Progenitor cell of endocrine pancreas (in vitro differentiated cells): ENCODE results near the gene ALDH1L1. TPM values are rescaled to one million over a fixed set of nuclear protein-coding genes. Genes with fewer than 3 reads are reported as not detected.

Source experiments
- DNase-seq: peaks from one replicate; pipeline ENCODE4 v3.0.0; 2021; ENCODE audit warnings: low spot score; ENCODE audit not compliant: unreplicated experiment
- H3K27ac Mint-ChIP-seq: 2 replicates; pipeline ENCODE4 v1.8.0; 2021; ENCODE audit warnings: mild to moderate bottlenecking, moderate library complexity, mixed read lengths
- H3K27me3 Mint-ChIP-seq: 2 replicates; pipeline ENCODE4 v1.8.0; 2021; ENCODE audit warnings: mixed read lengths
- H3K36me3 Mint-ChIP-seq: 2 replicates; pipeline ENCODE4 v1.8.0; 2022; ENCODE audit warnings: mixed read lengths; ENCODE audit not compliant: insufficient read depth
- H3K4me1 Mint-ChIP-seq: 2 replicates; pipeline ENCODE4 v1.8.0; 2021; ENCODE audit warnings: low read depth, mixed read lengths
- H3K4me3 Mint-ChIP-seq: 2 replicates; pipeline ENCODE4 v1.8.0; 2021; ENCODE audit warnings: low read depth, mild to moderate bottlenecking, moderate library complexity, mixed read lengths
- H3K9me3 Mint-ChIP-seq: 2 replicates; pipeline ENCODE4 v1.8.0; 2021; ENCODE audit warnings: low read depth, mixed read lengths
- CTCF ChIP-seq: fragments of 200-600 bp; sonication (generic); IDR thresholded peaks from one replicate; pipeline ENCODE4 v1.5.0; 2021; ENCODE audit warnings: antibody characterized with exemption, mild to moderate bottlenecking; ENCODE audit not compliant: unreplicated experiment
- total RNA-seq: library from RNA; stranded (reverse); gene quantifications from 2 replicates; pipeline ENCODE4 v1.2.1, GENCODE V29; 2021

The ALDH1L1 gene
- total RNA-seq, 1 donor from 2014 or later = 3.1 TPM

- H3K27ac Mint-ChIP-seq = no peak overlapping the region
- H3K9me3 Mint-ChIP-seq = peaks cover 22% of the 10 kb centered on the region
- no peak for DNase-seq
- H3K27me3 Mint-ChIP-seq = no peaks in the 10 kb centered on the region
- H3K4me3 Mint-ChIP-seq = no peak overlapping the region
- H3K36me3 Mint-ChIP-seq = peaks cover 33% of the 10 kb centered on the region
- no peak for TF ChIP-seq CTCF
- peaks cover 5% of the 10 kb centered on the region for H3K4me1 Mint-ChIP-seq
These were observed 114.5 kb downstream of the ALDH1L1 start for GRCh38 chr3:126065876-126066275.

- Mint-ChIP-seq H3K4me1 (peaks cover 5% of the 10 kb centered on the region), H3K36me3 (peaks cover 30% of the 10 kb centered on the region), H3K9me3 (peaks cover 13% of the 10 kb centered on the region), H3K4me3 (no peak overlapping the region), H3K27ac (no peak overlapping the region), H3K27me3 (no peaks in the 10 kb centered on the region)
- no peak for DNase-seq
- no peak for TF ChIP-seq CTCF
These were observed 115.6 kb downstream of the ALDH1L1 start for GRCh38 chr3:126064627-126065258.

- peaks cover 5% of the 10 kb centered on the region for H3K4me1 Mint-ChIP-seq
- H3K27me3 Mint-ChIP-seq = no peaks in the 10 kb centered on the region
- H3K36me3 Mint-ChIP-seq = peaks cover 28% of the 10 kb centered on the region
- H3K27ac Mint-ChIP-seq = no peak overlapping the region
- H3K9me3 Mint-ChIP-seq = peaks cover 8% of the 10 kb centered on the region
- no peak overlapping the region for H3K4me3 Mint-ChIP-seq
- no peak for TF ChIP-seq CTCF
- no peak for DNase-seq
These were observed 116.9 kb downstream of the ALDH1L1 start for GRCh38 chr3:126063358-126063965.

- no peak for DNase-seq
- peaks cover 8% of the 10 kb centered on the region for H3K4me1 Mint-ChIP-seq
- no peak for TF ChIP-seq CTCF
- H3K9me3 Mint-ChIP-seq = no peaks in the 10 kb centered on the region
- no peaks in the 10 kb centered on the region for H3K27me3 Mint-ChIP-seq
- H3K4me3 Mint-ChIP-seq = no peak overlapping the region
- peaks cover 18% of the 10 kb centered on the region for H3K36me3 Mint-ChIP-seq
- no peak overlapping the region for H3K27ac Mint-ChIP-seq
These were observed 118.9 kb downstream of the ALDH1L1 start for GRCh38 chr3:126061301-126062032.

GRCh38 chr3:126060613-126061145, 119.7 kb downstream of the ALDH1L1 start:
- TF ChIP-seq CTCF = no peak
- H3K9me3 Mint-ChIP-seq = no peaks in the 10 kb centered on the region
- H3K4me3 Mint-ChIP-seq = no peak overlapping the region
- peaks cover 5% of the 10 kb centered on the region for H3K4me1 Mint-ChIP-seq
- no peak for DNase-seq
- H3K27ac Mint-ChIP-seq = no peak overlapping the region
- peaks cover 10% of the 10 kb centered on the region for H3K36me3 Mint-ChIP-seq
- H3K27me3 Mint-ChIP-seq = no peaks in the 10 kb centered on the region
